B cell (primary cell): ENCODE measurements around the gene HABP2.

Experiments
- CTCF ChIP-seq: fragments of 200-600 bp; IDR thresholded peaks from one replicate; pipeline ENCODE4 v1.8.0; 2022; ENCODE audit warnings: antibody characterized with exemption, mild to moderate bottlenecking
- EZH2 ChIP-seq: IDR thresholded peaks from 2 replicates; pipeline ENCODE4 v1.6.1; 2012; ENCODE audit warnings: borderline replicate concordance, low read depth, mild to moderate bottlenecking, moderate library complexity, low read length; ENCODE audit not compliant: insufficient read depth, poor library complexity, severe bottlenecking

DNA sequence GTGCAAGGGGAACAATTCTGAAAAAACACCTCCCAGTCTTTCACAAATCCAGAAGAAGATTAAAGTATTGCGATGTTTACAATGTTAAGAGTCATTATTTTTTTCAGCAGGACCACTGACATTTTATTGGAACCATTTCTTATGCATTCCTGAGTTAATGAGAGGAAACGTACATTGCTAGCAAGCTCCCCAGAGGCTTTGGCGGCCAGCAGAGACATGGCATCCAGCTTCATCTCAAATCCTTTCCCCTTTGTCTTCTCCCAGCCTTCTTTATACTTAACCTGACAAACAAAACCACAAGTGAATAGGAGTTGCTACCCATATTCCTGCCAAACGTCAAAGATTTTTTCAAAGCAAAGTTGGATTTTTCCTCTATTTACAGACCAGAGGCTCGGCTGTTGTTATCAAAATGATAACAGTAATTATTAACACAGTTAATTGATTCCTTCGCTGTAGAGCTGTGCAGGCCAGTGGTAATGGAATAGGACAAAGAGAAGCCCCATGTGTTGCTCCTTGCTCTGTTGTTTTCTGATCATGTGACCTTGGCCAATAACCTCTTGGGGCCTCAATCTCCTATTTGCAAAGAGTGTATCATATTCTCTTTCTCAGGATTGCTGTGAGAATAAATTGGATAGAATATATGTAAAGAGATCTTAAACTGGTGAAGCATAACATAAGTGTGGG, 79.0 kb downstream of the HABP2 start:
- TF ChIP-seq EZH2 = no peak
- TF ChIP-seq CTCF = no peak
